HG03565 (cell line): ENCODE measurements around the gene PNPLA5.
"Not testable (repeated sequence)": the region's sequence is repeated elsewhere in the genome, so short reads cannot be mapped to it uniquely, and the experiment has no call there.

ENCODE experiments used
- ATAC-seq: cut with Tn5 transposase; IDR thresholded peaks from one replicate; pipeline ENCODE4 v1.9.1; 2021; ENCODE audit warnings: mild to moderate bottlenecking, moderate library complexity; ENCODE audit not compliant: unreplicated experiment

Gene PNPLA5

DNA sequence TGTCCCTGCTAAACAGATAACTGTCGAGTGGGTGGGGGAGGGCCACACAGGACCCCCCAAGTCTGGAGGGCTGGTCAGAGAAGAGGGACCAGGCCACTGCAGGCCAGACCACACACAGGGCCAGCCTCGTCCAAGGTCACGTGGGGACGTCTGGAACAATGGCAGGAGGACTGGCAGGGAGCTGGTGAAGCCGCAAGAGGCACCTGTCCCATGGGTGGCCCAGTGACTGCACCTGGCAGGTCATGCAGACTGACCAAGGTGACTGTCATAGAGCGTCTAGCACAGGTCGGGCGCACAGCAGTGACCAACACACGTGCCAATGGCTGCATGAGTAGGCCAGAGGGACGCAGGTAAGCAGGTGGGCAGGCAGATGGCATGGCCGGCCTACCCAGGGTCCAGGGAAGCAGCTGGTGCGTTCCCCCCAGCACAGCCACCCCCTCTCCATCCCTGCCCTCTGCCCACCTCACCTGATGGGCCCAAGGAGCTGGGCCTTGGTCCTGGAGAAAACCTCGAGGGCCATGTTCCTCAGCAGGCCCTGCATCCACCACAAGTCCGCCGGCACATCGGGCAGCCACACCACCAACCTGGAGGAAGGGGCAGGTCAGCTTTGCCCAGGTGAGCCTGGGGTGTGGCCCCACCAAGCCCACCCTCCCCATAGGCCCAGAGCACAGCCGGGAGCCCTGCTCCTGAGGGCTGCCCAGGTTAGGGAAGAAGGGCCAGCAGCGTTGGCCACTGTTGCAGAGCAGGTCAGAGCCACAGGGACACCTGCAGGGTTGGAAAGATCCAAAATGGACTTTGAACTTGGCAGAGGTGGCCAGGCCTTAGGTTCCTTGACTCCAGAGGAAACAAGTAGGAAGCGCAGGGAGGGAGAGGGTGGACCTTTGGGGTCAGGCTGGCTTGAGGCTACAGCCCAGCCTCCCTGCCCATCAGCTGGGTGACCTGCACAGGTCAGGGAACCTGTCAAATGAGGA lies 10.4 kb downstream of the PNPLA5 start:
- ATAC-seq = no peak

DNA sequence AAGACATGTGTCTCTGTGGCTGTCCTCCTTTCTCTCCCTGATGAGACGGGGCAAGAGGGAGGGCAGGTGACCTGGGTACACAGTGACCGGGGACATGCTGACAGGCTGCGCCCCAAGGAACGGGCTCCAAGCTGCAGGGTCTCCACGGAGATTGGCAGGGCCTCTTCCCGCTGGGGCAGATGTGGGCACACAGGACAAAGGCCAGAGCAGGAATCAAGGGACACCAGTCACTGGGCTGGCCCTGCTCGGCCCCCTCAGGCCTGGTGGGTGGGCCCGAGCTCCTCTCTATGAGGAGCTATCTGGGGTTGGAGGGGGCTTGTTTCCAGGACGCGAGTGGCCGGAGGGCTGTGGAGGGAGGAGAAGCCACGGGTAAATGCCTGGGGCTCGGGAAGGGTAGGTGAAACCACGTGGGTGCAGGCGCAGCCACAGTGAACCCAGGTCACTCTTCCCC lies 11.2 kb downstream of the PNPLA5 start:
- ATAC-seq = no peak

DNA sequence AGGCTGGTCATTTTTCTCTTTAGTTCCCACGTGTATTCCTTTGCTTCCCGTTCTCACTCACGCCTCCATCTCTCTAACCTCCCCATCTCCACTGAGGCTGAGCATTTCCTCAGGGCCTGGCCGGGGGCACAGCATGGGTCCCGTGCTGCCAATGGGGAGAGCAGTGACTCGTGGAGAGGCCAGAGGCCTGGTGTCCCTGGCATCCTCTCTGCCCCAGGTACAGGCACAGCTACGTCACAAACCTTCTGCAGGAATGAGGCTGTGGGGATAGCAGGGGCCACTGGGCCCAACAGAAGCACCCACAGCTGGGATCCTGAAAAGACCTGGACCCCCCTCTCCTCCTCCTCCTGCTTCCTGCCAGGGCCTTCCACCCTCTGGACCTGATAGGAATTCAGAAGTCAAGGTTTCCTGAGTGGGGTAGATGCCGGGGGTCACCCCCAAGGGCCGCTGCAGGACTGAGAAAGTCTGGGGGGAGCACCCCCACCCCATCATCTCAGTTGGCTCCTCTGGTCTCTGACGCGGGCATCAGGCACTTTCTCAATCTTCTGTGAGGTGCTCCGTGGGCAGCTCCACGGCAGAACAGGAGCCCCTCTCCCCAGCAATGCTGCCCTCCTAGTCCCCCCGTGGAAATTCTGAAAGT lies 11.8 kb downstream of the PNPLA5 start:
- ATAC-seq = no peak

DNA sequence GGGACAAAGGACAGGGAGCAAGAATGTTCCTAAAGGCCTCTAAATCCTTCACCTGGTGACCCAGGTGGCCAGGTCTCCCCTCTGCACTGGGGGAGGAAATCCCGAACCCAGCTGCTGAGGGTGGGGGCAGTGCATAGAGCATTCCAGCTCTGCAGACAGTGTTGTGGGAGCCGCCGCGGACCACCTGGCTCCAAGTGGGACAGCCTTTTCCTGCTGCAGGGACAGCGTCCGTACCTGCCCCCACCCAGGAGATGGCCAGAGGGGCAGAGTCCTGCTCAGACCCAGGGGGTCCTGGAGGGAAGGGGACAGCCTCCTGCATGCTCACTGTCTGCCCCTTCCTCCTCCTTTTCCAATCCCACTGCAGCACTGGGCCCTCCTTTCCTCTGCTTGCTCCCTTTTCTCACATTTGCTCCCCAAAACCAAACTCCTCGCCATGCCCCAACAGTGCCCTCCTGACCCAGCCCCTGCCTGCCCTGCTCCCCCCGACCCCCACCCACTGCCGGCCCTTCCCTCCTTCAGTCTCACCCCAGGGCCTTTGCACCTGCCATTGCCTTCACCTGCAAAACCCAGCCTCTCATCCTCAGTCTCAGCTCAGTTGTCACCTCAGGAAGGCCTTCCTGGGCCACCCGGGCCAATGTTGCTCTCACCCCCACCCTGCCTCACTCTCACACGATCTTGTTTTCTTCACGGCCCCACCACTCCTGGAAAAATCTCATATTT lies 12.8 kb downstream of the PNPLA5 start:
- no peak for ATAC-seq

DNA sequence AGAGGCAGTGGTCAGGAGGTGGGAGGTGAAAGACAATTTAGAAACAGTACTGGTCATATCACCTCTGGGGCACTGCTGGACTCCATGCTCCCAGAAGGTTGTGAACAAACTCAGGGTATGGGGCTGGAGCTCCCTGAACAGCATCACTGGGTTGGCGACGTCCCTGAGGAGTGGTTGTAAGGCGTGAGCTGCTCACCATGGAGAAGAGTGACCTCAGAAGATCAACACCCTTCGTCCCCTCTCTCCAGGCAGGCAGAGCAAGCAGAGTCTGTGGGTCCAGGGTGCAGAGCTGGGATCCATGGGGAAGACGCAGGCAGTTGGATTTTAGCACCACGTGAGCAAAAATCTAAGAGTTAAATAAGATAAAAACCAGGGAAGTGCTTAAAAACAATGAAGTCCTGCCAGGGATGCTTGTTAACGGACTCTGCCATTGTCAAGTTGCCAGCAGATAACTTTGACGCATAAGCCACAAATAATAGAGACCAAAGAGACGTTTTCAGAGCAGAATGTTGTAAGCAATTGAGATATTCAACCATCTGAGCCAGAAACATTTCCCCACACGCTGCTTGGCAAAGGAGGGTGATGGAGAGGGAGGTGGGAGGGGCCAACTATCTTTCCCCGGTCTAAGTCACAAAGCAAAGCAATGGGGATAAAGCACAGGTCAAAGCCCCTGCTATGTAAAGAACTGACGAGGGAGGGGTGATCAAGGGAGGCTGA lies 13.6 kb downstream of the PNPLA5 start:
- no peak for ATAC-seq

DNA sequence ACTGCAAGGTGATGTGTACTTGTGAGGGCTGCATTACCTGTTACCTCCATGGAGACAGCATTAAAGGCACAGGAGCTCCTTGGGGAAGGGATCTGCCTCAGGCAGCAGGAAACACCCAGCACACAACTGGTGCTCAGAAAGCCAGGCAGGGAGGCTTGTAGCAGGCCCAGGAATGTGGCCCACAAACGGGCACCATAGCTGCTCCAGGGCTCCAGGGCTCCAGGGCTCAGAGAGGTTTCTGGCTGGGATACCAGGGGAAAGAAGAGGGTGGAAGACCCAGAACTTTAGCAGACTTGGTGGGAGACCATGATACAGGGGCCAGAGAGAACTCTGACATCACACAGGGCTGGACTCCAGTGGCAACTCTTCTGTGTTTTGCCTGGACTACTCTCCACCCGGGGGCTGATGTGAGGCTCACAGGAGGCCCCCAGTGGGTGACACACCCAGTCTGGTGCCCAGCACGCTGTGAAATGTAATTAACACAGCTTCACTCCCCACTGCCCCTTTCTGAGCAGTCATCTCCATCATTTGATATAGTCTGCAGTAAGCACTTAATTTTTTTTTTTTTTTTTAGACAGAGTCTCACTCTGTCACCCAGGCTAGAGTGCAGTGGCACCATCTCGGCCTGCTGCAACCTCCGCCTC lies 14.8 kb downstream of the PNPLA5 start:
- no peak for ATAC-seq

DNA sequence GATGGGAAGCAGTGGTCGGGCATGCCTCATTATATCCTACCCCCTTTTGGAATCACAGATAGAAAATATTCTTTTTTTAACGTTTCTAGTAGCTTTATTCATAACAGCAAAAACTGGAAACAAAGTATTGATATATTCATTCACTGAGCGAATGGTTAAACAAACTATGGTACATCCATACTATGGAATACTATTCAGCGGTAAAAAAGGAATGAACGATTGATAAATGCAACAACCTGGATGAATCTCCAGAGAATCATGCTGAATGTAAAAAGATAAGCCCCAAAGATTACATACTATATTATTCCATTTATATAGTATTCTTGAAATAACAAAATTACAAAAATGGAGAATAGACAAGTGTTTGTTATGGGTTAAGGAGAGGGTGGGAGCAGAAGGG lies 22.0 kb downstream of the PNPLA5 start:
- no peak for ATAC-seq

DNA sequence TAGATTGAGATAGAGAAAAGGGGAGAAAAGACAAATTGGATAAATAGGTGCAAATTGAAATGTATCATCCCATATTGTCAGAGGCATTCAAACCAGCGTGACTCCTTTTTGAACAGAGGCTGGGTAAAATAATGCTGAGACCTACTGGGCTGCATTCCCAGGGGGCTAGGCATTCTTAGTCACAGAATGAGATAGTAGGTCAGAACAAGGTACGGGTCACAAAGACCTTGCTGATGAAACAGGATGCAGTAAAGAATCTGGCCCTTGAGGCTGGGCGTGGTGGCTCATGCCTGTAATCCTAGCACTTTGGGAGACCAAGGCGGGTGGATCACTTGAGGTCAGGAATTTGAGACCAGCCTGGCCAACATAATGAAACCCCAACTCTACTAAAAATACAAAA lies 22.8 kb downstream of the PNPLA5 start:
- not testable (repeated sequence) for ATAC-seq

DNA sequence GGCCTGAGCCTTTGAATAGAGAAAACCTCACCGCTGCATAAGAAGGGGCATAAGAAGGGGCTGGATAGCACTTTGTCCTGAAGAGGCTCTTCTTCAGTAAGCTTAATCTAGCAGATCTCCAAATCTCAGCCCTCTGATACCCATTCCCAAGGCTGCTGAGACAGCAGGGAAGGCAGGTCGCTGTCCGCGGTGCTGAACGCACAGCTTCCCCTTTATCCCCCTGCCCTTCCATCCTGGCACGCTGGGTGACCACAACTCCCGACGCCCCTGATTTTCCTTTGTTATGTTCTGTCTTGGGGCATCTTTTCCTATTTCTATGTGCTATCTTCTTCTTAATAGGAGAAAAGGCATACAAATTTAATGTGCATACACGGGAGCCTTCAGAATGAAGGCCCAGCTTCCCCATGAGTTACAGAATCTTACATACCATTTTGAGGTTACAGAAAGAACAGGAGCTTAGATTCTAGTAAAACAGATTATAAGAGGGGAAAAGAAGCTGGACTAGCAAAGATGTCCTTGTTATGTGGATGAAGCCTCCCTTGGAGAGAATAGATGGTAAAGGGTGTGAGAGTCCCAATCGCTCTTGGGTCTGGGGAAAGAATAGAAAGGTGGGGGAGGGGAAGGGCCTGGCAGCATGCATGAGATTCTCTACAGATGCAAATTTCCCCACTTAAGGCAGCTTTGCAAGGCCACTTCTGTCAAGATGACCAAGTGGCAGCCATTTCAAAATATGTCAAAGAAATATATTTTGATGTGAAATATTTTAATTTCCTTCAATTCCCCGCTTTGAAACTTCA lies 23.8 kb downstream of the PNPLA5 start:
- no peak for ATAC-seq

DNA sequence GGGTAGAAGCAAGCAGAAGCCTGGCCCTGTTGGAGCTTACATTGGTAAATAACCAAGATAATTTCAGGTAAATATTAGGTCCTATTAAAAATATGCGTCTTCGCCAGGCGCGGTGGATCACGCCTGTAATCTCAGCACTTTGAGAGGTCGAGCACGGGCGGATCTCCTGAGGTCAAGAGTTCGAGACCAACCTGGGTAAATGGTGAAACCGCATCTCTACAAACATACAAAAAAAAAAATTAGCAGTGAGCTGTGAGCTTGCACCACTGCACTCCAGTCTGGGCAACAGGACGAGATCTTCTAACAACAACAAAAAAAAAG lies 29.0 kb downstream of the PNPLA5 start:
- ATAC-seq = no peak

DNA sequence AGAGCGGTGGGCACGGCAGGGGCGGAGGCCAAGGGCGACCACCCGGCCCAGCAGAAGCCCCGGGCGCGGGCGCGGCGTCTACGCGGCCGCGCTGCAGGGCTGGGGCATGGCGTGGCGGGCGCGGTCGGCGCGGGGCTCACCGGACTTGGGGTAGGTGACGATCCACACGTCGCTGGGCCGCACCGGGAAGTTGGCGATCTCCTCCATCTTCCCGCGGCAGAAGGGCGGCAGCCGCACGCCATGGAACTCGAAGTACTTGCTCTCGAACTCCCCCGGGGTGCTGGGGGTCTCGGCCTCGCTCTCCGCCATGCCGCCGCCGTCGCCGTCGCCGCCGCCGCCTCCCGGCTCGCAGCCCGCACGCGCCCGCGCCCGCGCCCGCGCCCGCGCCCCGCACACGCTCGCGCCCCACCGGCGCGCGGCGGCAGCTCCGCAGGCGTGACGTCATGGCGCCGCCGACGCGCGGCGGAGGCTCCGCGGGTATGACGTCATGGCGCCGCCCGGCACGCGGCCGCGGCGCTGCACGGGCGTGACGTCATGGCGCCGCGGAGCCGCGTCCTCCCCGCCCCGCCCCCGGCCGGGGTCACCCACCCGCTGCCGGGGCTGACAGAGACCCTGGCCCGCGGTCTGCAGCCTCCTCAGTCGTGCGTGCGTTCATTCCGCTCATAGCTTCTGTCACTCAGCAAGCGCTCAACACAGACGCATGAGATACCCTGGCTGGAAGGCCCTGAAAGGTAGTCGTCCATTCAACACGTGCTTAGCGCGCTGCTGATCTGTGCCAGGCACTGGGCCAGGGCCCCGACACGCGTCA lies 29.5 kb downstream of the PNPLA5 start, which contains the start of gene SULT4A1:
TSS of gene SULT4A1 (minus strand) at position 440 of the 808 bp plus-strand sequence. CDS start at position 309, 131 bp downstream.
- no peak for ATAC-seq

DNA sequence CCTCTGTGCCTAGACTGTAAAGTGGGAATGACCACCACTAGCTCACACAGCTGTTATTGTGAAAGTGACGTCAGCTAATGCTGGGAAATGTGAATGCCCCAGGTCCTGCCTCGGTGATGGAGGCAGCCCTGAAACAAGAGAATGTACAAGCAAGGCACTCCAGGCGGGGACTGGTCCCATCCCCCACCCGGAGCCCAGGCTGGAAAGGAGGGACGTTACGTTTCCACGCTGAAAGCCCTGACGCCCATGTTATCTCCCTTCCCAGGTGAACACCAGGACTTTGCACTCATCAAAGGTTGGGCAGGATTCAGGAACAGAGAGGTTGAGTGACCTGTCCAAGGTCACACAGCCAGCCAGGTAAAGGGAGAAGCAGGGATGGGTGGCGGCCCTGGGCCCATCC lies 30.3 kb downstream of the PNPLA5 start:
- ATAC-seq = no peak

DNA sequence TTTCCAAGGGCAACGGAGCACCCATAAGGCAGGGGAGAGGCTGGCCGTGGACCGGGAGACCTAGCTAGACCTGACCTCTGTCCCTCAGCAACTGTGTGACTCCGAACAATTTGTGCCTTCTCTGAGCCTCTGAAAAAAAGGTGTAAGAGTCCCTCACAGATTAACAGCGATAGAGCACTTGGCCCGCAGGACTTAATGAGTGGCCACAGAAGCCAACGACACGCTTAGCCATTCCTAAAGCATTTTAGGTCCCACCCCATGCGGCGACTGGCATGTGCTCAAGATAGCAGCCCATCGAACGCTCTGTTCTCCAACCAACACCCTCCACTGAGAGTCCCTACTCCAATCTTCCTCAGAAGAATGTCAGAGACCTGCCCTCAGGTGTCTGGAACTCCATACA lies 31.0 kb downstream of the PNPLA5 start:
- no peak for ATAC-seq

DNA sequence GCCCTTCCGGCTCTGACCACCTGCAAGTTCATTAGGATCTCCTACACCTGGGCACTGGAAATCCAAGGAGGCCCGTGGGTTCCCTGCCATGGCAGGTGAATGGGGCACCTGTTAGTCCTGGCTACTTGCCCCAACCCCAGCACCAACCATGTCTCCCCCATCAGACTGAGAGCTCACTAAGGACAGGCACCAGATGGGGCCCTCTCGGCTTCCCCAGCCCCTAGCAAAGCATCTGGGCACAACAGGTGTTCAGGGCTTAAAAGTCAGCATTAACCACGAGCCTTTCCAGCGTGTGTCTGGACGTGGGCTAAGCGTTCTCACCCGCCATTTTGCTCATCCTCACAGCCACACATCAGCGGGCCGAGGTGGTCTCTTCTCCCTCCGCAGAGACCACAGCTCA lies 31.7 kb downstream of the PNPLA5 start:
- ATAC-seq = no peak

DNA sequence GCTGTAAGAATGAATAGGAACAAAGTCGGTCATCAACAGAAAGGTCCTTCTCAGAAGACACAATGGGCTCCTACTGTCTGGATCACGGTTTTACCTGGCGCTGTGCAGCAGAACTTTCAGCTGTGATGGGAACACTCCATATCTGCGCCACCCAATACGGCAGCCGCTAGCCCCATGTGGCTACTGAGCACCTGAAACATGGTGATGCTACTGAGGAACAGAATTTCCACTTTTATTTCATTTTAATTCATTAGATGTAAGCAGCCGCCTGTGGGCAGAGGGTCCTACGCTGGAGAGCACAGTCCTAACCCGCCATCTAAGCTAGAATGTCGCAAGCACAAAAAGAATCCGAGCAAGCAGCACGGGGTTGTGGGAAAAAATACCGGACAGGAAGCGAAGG lies 32.2 kb downstream of the PNPLA5 start:
- no peak for ATAC-seq

DNA sequence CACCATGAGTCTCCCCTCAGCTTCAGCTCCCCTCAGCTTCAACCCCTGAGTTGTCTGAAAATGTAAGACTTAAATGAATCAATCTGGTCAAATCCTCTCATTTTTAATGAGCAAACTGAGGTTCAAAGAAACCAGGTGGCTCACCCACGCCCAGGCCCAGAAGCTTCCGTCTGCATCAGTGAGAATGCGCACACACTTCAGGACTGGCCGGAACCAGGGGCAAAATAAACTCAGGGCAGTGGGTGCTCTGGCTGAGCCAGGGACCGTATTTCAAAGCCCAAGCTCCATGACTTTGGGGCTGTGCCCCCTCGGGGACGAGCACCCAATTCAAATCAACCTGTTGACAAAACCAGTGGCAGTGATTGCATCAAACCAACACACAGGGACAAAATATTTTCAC lies 32.6 kb downstream of the PNPLA5 start:
- no peak for ATAC-seq

DNA sequence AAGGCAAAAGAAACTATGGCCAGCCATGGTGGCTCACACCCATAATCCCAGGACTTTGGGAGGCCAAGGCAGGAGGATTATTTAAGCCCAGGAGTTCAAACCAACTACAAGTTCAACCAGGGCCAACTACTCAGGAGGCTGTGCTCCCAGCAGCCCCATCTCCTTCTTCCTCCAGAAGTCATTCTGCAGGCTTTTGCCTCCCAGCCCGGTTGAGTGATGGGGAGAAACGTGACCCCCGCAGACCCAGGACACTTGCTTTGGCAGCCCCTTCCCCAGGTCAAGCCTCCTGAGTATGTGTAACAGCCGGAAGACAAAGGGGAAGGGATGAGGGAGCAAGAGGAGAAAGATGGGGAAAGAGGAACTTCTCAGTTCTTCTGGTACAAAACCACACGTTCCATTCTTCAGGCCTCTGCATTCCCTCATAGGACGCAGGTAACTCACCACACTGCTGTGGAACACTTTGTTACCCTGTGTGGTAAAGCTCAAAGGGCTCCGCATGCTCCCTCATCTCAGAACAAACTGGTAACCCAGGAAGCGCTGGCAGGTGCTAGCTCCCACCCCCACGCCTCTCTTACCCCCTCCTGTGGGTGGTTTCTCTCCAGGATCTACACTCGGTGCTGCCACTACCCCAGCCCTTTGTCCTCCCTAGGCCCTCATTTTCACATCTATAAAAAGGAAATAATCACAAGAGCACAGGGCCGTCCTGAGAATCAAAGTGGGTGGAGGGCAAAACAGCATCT lies 33.5 kb downstream of the PNPLA5 start:
- no peak for ATAC-seq

DNA sequence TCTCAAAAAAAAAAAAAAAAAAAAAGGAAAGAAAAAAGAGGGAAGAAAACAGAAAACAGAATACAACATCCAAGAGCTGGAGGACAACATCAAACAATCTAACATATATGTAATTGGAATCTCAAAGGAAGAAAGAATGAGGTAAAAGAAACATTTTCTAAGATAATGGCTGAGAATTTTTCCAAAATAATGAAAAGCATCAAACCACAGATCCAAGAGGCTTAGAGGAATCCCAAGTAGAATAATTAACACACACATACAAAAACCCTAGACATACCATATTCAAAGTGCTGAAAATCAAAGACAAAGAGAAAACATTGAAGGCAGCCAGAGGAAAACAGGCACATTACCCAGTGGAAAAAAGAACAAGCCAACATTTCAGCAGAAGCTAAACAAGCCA lies 34.4 kb downstream of the PNPLA5 start:
- no peak for ATAC-seq
